Activated naive CD8-positive, alpha-beta T cell (primary cell): ENCODE measurements around the gene SH3RF1.

Source experiments
- H3K27ac Mint-ChIP-seq: one replicate; pipeline ENCODE4 v1.8.0; 2021; ENCODE audit warnings: mixed read lengths
- H3K27me3 Mint-ChIP-seq: one replicate; pipeline ENCODE4 v1.8.0; 2021; ENCODE audit warnings: mixed read lengths
- H3K36me3 Mint-ChIP-seq: one replicate; pipeline ENCODE4 v1.8.0; 2021; ENCODE audit warnings: mixed read lengths
- H3K4me1 Mint-ChIP-seq: one replicate; pipeline ENCODE4 v1.8.0; 2021; ENCODE audit warnings: low read depth, mixed read lengths
- H3K4me3 Mint-ChIP-seq: one replicate; pipeline ENCODE4 v1.8.0; 2021; ENCODE audit warnings: mild to moderate bottlenecking, mixed read lengths
- H3K9me3 Mint-ChIP-seq: one replicate; pipeline ENCODE4 v1.8.0; 2021; ENCODE audit warnings: low read depth, mixed read lengths

The SH3RF1 gene

GRCh38 chr4:169249999-169250398 lies 20.8 kb downstream of the SH3RF1 start:
- Mint-ChIP-seq H3K4me1 (no peaks in the 10 kb centered on the region), H3K27ac (no peak overlapping the region), H3K4me3 (no peak overlapping the region), H3K27me3 (peaks cover 5% of the 10 kb centered on the region), H3K36me3 (no peaks in the 10 kb centered on the region), H3K9me3 (no peaks in the 10 kb centered on the region)

DNA sequence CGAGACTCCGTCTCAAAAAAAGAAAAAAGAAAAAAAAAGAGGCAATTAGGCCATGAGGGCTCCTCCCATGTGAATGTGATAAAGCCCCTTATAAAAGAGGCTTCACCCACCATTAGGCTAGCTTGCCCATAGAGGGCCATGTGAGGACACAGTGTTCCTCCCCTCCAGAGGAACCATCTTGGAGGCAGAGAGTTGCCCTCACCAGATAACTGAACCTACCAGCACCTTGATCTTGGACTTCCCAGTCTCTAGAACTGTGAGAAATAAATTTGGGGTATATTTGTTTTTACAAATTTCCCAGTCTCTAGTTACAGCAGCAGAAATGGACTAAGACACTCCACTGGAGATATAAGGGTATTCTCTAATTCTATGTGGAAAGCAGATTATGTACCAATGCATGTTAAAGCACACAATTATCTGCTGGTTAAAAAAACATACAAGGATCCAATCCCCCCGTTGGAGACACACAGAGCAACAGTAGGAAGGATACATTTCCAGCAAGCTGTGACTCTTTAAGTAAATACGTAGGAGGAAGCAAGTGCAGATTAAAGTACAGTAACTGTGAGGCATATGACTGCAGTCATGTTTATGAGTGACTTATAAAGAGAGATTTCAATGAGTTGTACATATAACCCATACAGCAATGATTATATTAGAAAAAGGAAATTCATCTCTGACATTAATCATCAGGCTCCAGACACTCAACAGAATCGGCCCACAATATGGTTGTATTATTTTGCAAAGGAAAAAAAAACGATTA lies 21.4 kb downstream of the SH3RF1 start:
- H3K4me3 Mint-ChIP-seq = no peak overlapping the region
- H3K27me3 Mint-ChIP-seq = peaks cover 3% of the 10 kb centered on the region
- H3K36me3 Mint-ChIP-seq = no peaks in the 10 kb centered on the region
- H3K4me1 Mint-ChIP-seq = no peaks in the 10 kb centered on the region
- H3K9me3 Mint-ChIP-seq = no peaks in the 10 kb centered on the region
- H3K27ac Mint-ChIP-seq = no peak overlapping the region

- H3K4me3 Mint-ChIP-seq = no peak overlapping the region
- no peaks in the 10 kb centered on the region for H3K9me3 Mint-ChIP-seq
- no peaks in the 10 kb centered on the region for H3K36me3 Mint-ChIP-seq
- peaks cover 3% of the 10 kb centered on the region for H3K27me3 Mint-ChIP-seq
- no peak overlapping the region for H3K27ac Mint-ChIP-seq
- H3K4me1 Mint-ChIP-seq = no peaks in the 10 kb centered on the region
Observed at GRCh38 chr4:169248645-169249044, 22.1 kb downstream of the SH3RF1 start.

DNA sequence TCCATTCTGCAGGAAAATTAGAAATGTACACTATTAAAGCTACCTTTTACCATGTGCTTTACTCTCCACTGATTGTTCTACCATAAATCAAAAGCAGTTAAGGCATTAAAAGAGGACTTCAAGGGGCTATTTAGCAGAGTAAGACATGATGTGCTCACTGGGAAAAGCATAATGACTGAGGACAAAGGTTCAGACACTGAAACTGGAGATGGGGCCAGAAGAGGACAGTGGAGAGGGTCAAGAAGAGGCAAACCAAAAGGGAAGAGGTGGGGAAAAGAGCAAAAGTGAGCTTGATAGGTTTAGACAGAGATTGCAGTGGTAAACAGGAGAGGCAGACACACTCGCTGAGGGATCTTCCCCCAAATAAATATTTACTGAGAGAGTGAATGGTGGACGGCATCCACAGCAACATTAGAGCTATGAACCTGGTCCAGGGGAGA lies 23.8 kb downstream of the SH3RF1 start:
- Mint-ChIP-seq H3K9me3 (no peaks in the 10 kb centered on the region), H3K36me3 (no peaks in the 10 kb centered on the region), H3K27ac (no peak overlapping the region), H3K27me3 (peaks cover 7% of the 10 kb centered on the region), H3K4me1 (no peaks in the 10 kb centered on the region), H3K4me3 (no peak overlapping the region)

- H3K9me3 Mint-ChIP-seq = no peaks in the 10 kb centered on the region
- peaks cover 7% of the 10 kb centered on the region for H3K27me3 Mint-ChIP-seq
- no peak overlapping the region for H3K27ac Mint-ChIP-seq
- H3K36me3 Mint-ChIP-seq = no peaks in the 10 kb centered on the region
- H3K4me3 Mint-ChIP-seq = no peak overlapping the region
- no peaks in the 10 kb centered on the region for H3K4me1 Mint-ChIP-seq
Observed at GRCh38 chr4:169246279-169246678, 24.5 kb downstream of the SH3RF1 start.

DNA sequence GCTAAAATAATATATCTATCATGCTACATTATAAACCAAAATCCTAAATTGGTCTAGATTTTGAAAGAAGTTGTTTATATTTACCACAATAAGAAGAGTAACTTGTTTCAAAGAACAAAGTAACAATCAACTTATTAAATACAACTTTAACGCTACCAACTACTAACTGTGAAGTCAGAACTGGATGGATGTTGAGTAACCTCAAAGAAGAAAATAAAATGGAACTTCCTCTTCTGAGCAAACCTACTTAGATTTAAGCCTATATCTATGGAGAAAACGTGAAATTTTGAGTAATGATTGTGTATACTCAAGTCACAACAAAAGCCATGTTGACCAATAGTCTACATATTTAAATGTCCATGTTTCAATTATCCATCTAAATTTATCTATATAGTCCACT lies 25.7 kb downstream of the SH3RF1 start:
- H3K4me3 Mint-ChIP-seq = no peak overlapping the region
- H3K27me3 Mint-ChIP-seq = peaks cover 11% of the 10 kb centered on the region
- no peaks in the 10 kb centered on the region for H3K9me3 Mint-ChIP-seq
- H3K4me1 Mint-ChIP-seq = no peaks in the 10 kb centered on the region
- no peak overlapping the region for H3K27ac Mint-ChIP-seq
- no peaks in the 10 kb centered on the region for H3K36me3 Mint-ChIP-seq

GRCh38 chr4:169243825-169244609 lies 26.7 kb downstream of the SH3RF1 start:
- Mint-ChIP-seq H3K36me3 (no peaks in the 10 kb centered on the region), H3K27me3 (peaks cover 12% of the 10 kb centered on the region), H3K9me3 (no peaks in the 10 kb centered on the region), H3K27ac (no peak overlapping the region), H3K4me3 (no peak overlapping the region), H3K4me1 (no peaks in the 10 kb centered on the region)

DNA sequence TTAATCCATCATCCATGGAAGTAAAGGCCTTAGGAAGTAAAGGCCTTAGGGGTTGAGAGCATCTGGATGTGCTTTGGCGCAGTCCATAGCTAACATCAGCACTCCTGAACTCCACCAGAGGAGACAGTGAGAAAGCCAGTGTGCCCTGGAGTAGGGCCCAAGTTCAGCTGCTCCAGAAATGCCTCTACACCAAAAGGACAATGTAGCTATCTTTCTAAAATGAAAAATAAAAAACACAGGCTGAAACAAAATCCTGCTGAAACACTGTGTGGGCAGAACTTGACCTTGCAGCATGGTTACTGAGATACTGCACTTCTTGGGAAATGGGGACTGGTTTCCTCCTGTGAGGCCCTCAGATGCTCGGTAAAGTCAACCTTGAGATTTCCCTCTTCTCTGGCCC lies 29.3 kb downstream of the SH3RF1 start:
- Mint-ChIP-seq H3K27ac (no peak overlapping the region), H3K4me3 (no peak overlapping the region), H3K36me3 (no peaks in the 10 kb centered on the region), H3K9me3 (no peaks in the 10 kb centered on the region), H3K4me1 (no peaks in the 10 kb centered on the region), H3K27me3 (peaks cover 11% of the 10 kb centered on the region)

DNA sequence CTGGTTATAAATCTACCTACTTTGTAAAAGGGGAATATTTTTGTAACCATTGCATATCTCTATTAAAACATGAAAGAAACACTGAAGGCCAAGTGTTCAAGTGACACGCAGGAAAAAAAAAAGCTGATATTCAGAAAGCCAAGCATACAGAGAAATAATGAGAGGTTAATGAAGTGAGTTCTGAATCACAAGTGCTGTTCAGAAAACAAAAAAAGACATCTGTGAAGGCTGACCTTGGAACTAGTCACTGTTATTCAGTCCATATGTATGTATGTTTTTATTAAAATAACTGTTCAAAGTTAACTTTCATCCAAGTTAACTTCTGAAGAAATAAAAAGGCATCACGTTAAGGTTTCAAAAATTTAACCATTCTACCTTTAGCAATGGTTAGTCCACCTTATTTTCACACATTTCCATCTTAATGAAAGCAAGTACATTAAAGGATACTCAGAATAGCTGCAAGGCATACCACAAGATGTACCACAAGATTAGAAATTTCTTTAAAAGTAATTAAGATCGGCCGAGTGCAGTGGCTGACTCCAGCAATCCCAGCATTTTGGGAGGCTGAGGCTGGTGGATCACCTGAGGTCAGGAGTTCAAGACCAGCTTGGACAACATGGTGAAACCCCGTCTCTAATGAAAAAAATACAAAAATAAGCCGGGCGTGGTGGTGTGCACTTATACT lies 31.4 kb downstream of the SH3RF1 start:
- no peaks in the 10 kb centered on the region for H3K9me3 Mint-ChIP-seq
- H3K36me3 Mint-ChIP-seq = no peaks in the 10 kb centered on the region
- H3K27ac Mint-ChIP-seq = no peak overlapping the region
- H3K4me3 Mint-ChIP-seq = no peak overlapping the region
- H3K4me1 Mint-ChIP-seq = no peaks in the 10 kb centered on the region
- peaks cover 13% of the 10 kb centered on the region for H3K27me3 Mint-ChIP-seq

DNA sequence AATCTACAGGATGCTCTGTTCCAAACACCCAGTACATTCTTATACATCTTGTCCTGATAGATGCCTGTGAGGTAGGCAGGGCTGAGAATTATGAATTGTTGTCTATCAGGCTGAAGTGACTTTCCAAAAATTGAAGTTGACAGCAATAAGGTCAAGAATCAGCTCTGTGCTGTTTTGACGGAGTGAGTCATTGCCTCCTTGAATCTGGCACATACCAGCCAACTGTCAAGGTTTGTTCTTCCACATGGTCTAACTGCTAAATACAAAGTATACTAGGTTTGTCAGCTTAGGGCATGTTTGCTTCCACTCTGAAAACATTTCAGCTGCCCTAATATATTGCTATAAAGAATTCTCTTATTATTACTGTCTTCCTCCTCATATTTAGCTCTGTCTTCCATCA lies 32.3 kb downstream of the SH3RF1 start:
- Mint-ChIP-seq H3K4me1 (no peaks in the 10 kb centered on the region), H3K9me3 (no peaks in the 10 kb centered on the region), H3K27me3 (peaks cover 14% of the 10 kb centered on the region), H3K27ac (no peak overlapping the region), H3K4me3 (no peak overlapping the region), H3K36me3 (no peaks in the 10 kb centered on the region)

GRCh38 chr4:169236873-169237626 lies 33.7 kb downstream of the SH3RF1 start:
- H3K27ac Mint-ChIP-seq = no peak overlapping the region
- no peaks in the 10 kb centered on the region for H3K9me3 Mint-ChIP-seq
- no peaks in the 10 kb centered on the region for H3K36me3 Mint-ChIP-seq
- peaks cover 10% of the 10 kb centered on the region for H3K27me3 Mint-ChIP-seq
- H3K4me1 Mint-ChIP-seq = no peaks in the 10 kb centered on the region
- no peak overlapping the region for H3K4me3 Mint-ChIP-seq

GRCh38 chr4:169236078-169236477 lies 34.7 kb downstream of the SH3RF1 start:
- Mint-ChIP-seq H3K27me3 (peaks cover 10% of the 10 kb centered on the region), H3K4me1 (no peaks in the 10 kb centered on the region), H3K9me3 (no peaks in the 10 kb centered on the region), H3K4me3 (no peak overlapping the region), H3K36me3 (no peaks in the 10 kb centered on the region), H3K27ac (no peak overlapping the region)

DNA sequence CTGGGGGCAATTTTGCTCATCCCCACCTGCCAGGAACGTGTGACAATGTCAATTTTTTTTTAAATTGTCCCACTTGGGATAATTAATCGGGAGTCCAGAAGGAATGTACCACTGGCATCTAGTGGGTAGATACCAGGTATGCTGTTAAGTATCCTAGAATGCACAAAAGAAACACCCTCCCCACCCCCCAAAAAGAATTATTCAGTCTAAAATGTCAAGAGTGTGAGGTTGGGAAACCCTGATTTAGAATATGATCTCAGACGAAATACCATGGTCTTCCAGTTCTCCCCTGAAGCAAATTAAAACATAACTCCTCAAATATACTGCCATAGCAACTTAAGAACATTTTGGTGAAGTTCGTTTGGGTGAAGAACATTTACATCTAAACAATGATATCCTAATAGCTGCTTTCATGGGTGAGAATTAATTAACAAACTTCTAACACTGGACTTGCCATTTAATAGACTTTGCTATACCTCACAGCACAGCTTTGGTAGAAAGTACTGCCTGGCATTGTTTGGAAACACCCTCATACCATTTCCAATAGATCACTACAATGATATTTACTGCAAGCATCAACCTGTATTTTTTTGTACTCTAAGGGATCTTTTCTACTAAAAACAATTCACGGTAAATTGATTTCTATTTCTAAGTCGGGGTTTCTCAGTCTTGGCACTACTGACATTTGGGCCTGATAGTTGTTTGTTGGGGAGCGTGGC lies 36.5 kb downstream of the SH3RF1 start:
- Mint-ChIP-seq H3K27me3 (peaks cover 7% of the 10 kb centered on the region), H3K4me3 (no peak overlapping the region), H3K27ac (no peak overlapping the region), H3K4me1 (no peaks in the 10 kb centered on the region), H3K9me3 (no peaks in the 10 kb centered on the region), H3K36me3 (no peaks in the 10 kb centered on the region)

- no peak overlapping the region for H3K27ac Mint-ChIP-seq
- H3K4me1 Mint-ChIP-seq = no peaks in the 10 kb centered on the region
- H3K9me3 Mint-ChIP-seq = no peaks in the 10 kb centered on the region
- H3K4me3 Mint-ChIP-seq = no peak overlapping the region
- H3K27me3 Mint-ChIP-seq = peaks cover 4% of the 10 kb centered on the region
- H3K36me3 Mint-ChIP-seq = no peaks in the 10 kb centered on the region
Observed at GRCh38 chr4:169233691-169234090, 37.1 kb downstream of the SH3RF1 start.
